HG03103 (cell line): ENCODE data around the gene UQCRC1.

Source experiments
- ATAC-seq: cut with Tn5 transposase; IDR thresholded peaks from one replicate; pipeline ENCODE4 v1.9.1; 2021; ENCODE audit warnings: low read depth; ENCODE audit not compliant: unreplicated experiment

UQCRC1 gene

GRCh38 chr3:48609088-48610005 lies at the start of gene UQCRC1:
TSS of gene UQCRC1 (minus strand) at chr3:48609646. CDS start at chr3:48609620, 26 bp downstream.
- peak; percentile 97 for ATAC-seq

GRCh38 chr3:48656841-48657281 lies 47.4 kb upstream of the UQCRC1 start:
- ATAC-seq, result no peak

GRCh38 chr3:48656061-48656840 lies 46.8 kb upstream of the UQCRC1 start:
- ATAC-seq, result peak; percentile 47

- ATAC-seq, result no peak
Observed at GRCh38 chr3:48655606-48656005, 46.2 kb upstream of the UQCRC1 start.

GRCh38 chr3:48655063-48655462 lies 45.6 kb upstream of the UQCRC1 start:
- no peak for ATAC-seq

GRCh38 chr3:48652923-48653715 lies 43.7 kb upstream of the UQCRC1 start:
- no peak for ATAC-seq

GRCh38 chr3:48651771-48652170 lies 42.3 kb upstream of the UQCRC1 start:
- ATAC-seq, result no peak

GRCh38 chr3:48650723-48651122 lies 41.3 kb upstream of the UQCRC1 start:
- ATAC-seq, result no peak

GRCh38 chr3:48648188-48648850 lies 38.9 kb upstream of the UQCRC1 start:
- ATAC-seq, result no peak

GRCh38 chr3:48647714-48648113 lies 38.3 kb upstream of the UQCRC1 start:
- ATAC-seq, result no peak

- ATAC-seq, result no peak
Observed at GRCh38 chr3:48644898-48645760, 35.7 kb upstream of the UQCRC1 start.

- ATAC-seq, result no peak
Observed at GRCh38 chr3:48642605-48643004, 33.2 kb upstream of the UQCRC1 start.

GRCh38 chr3:48641396-48641795 lies 31.9 kb upstream of the UQCRC1 start:
- ATAC-seq, result no peak

GRCh38 chr3:48639944-48640606 lies 30.6 kb upstream of the UQCRC1 start:
- no peak for ATAC-seq

- ATAC-seq, result no peak
Observed at GRCh38 chr3:48637305-48637704, 27.9 kb upstream of the UQCRC1 start.

- ATAC-seq, result no peak
Observed at GRCh38 chr3:48636149-48636655, 26.8 kb upstream of the UQCRC1 start.

GRCh38 chr3:48635222-48636021 lies 26.0 kb upstream of the UQCRC1 start, which contains the start of gene SLC26A6:
TSS of gene SLC26A6 (minus strand) at chr3:48635461. CDS start at chr3:48635393, 68 bp downstream.
- peak; percentile 79 for ATAC-seq
